ENCODE results near the gene NUP54.

Gene NUP54

DNA sequence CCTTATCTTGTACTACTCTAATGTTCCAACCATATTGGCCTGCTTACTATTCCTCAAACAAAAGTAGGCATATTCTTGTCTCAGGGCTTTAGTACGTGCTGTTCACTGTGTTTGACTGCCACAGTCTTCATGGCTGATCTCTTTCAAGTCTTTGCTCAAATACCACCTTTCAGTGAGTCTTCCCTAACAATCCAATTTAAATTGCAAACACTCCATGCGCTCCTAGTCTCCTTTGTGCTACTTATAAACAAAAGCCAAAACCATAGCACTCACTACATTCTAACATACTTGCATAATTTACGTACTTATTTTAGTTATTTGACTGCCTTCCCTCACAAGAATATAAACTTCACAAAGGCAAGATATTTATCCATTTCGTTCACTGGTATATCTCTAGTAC is 75.4 kb downstream of the NUP54 start:
- no peak for DNase-seq

DNA sequence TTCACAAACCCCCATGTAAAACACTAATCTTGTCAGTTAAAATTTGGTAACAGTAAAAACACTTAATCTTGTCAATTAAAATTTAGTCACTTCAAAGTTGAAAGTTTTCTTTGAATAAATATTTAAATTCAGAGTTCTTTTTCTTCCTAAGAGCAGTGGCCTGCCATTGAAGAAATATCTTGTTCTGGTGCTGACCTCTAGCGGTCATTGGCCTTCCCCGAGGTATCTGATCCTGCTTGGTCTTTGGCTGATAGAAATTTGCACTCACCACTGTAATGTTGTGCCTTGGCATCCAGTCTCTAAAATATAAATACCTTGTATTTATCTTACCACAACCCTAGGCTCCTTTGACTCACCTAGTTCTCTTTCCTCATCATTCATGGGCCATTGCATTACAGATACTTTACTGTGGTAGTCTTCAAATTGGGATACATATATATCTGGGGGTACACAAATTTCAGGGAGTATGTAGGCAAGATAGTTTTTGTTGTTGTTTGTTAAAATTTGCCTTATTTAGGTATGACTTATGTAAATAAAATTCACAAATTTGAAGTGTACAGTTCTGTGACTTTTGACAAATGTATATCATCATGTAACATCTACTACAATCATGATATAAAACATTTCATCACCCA is 80.4 kb downstream of the NUP54 start:
- peak; percentile 86 to 92 (median 88) for DNase-seq

DNA sequence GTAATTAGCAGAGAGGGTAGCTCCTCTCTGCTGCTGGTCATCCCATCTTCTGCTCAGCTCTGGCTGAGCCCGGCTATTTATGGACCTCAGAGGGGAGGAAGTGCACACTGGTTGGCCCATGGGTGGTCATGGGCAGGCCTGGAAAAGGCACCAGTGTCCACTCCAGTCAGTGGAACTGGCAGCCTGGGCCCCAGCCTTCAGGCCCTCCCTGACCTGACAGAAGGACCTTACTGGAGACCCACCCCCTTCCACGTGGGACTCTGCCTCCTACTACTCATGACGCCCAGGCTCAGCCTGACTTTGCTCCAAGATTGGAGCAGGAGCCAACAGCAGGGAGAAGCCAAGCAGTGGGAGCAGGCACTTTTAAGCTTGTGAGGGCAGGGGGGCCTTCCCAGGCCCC is 81.7 kb downstream of the NUP54 start:
- no peak for DNase-seq

Data from suppressor macrophage (primary cell).